Astrocyte of the hippocampus (primary cell): Measurements from ENCODE around the gene TAF6L.
A peak's percentile ranks its signal among the peaks of the same experiment; 100 is the strongest.
"Not testable (repeated sequence)": the region's sequence is repeated elsewhere in the genome, so short reads cannot be mapped to it uniquely, and the experiment has no call there.

Experiments used
- DNase-seq: peaks from one replicate; pipeline ENCODE4 v3.0.0; 2011; ENCODE audit warnings: low read depth, low spot score

The TAF6L gene

DNA sequence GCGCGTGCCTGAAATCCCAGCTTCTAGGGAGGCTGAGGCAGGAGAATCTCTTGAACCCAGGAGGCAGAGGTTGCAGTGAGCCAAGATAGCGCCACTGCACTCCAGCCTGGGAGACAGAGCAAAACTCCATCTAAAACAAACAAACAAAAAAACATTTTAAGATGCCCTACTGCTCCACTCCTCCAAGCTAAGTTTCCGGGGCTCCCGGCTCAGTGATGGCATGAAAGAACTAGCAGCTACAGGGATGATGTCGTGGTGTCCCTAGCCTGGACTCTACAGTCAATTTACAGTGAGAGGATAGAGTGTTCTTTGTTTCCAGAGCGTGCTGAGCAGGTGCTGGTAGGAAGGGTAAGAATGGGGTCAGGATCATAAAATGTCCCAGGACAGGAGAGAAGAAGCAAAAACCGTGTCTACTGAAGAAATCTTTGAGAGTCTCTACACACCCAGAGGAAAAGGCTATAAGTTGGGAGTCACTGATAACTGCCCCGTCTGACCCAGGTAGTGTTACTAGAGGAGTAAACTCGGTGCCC lies 16.0 kb upstream of the TAF6L start:
- no peak for DNase-seq

DNA sequence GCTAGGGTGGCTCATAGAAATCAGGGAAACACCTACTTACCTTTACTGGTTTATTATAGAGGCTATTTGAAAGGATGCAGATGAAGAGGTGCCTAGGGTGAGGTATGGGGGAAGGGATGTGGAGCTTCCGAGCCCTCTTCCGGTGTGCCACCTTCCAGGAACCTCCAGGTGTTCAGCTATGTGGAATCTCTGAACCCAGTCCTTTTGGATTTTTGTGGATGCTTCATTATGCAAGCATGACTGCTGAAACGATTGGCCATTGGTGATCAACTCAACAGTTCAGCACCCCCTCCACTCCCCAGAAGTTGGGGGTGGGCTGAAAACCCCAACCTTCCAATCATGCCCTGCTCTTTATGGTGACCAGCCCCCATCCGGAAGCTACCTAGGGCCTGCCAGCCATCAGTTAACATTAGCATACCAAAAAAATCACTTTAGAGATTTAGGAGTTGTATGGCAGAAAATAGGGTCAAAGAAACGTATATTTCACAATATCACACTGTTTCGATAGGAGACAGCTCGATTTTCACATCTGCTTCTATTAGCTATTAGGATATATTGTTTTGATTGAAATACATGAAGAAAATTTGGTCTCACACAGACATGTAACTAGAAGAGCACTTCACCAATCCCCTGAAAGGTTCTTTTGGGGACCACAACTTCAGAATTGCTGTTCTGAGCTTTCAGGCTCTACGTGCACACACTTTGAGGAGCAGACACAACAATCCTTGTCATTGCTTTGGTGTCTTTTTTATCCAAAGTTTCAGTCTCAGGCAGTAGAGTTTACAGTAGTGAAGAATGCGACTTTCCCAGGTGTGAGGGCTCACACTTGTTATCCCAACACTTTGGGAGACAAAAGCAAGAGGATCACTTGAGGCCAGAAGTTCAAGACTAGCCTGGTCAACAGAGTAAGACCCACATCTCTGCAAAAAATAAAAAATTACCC lies 13.1 kb upstream of the TAF6L start:
- no peak for DNase-seq

DNA sequence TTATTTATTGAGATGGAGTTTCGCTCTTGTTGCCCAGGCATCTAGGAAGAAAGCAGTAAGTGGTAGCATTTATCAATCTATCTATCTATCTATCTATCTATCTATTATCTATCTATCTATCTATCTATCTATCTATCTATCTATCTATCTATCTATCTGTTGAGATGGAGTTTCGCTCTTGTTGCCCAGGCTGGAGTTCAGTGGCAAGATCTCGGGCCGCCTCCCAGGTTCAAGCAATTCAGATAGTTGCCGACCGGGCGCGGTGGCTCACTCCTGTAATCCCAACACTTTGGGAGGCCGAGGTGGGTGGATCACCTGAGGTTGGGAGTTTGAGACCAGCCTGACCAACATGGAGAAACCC lies 10.3 kb upstream of the TAF6L start:
- DNase-seq = not testable (repeated sequence)

DNA sequence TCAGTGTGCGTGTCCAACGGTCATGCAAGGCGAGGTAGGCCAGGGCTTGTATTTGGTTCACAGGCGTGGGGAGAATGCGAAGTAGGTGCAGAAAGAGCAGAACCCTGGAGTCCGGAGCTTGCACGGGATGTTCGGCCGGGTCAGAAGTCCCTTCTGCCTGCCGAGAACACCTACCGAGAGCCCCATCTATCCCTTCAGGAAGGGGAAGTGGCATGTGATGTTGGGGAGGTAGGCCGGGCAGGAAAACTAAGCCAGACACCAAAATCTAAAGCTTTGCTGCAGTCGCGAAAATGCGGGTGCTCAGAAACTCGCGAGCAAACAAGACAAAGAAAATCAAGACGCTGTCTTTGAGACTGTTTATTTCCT lies 435 bp upstream of the TAF6L start:
- no peak for DNase-seq

DNA sequence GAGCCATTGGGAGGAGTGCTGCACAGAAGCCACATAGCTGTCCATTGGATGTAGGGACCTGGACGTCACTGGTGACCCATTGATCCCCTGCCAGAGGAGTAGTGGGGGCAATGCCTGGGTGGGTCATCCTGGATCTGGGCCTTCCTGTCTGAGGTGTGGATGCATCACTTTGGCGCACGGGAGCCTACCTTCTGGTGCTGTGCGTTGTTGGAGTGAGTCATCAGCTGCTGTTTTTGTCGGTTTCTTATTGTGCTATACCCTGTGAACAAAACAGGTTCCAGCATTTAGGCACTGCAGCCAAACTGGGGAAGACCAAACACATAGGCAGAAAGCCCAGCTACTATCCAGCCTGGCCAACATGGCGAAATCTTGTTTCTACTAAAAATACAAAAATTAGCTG lies 3.2 kb downstream of the TAF6L start:
- peak; percentile 19 for DNase-seq

DNA sequence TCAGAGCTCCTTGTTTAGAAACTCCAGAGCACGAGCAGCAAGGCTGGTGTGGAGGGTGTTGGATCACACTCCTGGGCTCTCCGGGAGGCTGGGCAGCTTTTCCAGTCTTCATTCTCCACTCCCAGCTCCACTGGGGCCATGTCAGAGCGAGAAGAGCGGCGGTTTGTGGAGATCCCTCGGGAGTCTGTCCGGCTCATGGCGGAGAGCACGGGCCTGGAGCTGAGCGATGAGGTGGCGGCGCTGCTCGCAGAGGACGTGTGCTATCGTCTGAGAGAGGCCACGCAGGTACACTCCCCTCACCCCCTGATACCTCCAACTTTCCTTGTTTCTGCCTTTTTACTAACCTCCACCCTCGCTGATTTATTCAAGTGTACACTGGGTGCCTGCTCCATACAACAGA lies 4.5 kb downstream of the TAF6L start:
- no peak for DNase-seq

DNA sequence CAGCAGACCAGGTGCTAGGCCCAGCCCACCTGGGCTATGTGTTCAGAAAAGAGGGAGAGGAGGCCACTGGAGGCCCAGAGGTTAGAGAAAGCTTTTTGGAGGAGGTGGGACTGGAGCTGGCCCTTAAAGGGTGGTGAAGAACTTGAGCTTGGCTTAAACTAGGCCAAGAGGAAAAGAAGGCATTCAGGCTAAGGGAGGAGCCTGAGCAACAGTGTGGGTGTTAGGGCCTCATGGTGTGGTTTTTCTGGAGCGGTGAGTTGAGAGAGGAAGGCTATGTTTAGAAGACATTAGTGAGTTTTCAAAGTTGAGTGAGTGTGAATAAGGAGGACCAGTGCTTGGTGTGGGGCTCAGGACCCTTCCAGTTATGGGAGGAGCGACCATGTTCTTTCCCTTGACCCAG lies 6.2 kb downstream of the TAF6L start:
- no peak for DNase-seq

DNA sequence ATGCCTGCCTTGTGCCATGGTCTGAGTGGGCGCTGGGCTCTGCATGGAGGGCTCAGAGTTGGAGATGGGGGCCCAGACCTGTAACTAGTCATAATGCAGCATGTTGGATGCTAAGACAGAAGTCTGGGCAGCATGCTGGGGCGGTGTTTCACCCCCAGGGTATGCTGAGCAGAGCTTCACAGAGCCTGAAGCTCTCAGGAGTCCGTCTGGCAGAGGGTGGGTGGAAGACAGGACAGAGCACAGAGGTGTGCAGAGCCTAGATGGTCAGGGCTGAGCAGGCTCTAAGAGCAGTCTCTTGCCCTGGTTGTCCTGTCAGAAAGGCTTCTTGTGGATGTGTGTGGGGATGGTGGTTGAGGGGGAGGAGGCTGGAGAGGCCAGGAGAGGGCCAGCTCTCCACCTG lies 7.2 kb downstream of the TAF6L start:
- DNase-seq = no peak

DNA sequence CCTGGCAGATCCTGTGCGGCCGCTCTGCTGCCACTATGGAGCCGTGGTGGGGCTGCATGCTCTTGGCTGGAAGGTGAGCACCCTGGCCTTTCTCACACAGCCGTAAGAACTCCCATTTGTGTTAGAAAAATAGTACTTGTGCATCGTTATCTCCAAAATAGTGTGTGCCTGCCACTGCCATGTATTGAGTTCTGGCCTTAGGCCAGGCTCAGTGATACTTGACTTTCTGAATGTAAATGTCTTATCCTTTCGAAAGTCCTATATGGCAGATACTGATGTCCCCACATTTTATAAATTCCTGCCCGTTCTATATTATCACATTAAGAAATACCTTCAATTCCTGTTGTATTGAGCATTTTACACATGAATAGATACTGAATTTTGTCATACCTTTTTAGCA lies 11.6 kb downstream of the TAF6L start:
- DNase-seq = no peak

DNA sequence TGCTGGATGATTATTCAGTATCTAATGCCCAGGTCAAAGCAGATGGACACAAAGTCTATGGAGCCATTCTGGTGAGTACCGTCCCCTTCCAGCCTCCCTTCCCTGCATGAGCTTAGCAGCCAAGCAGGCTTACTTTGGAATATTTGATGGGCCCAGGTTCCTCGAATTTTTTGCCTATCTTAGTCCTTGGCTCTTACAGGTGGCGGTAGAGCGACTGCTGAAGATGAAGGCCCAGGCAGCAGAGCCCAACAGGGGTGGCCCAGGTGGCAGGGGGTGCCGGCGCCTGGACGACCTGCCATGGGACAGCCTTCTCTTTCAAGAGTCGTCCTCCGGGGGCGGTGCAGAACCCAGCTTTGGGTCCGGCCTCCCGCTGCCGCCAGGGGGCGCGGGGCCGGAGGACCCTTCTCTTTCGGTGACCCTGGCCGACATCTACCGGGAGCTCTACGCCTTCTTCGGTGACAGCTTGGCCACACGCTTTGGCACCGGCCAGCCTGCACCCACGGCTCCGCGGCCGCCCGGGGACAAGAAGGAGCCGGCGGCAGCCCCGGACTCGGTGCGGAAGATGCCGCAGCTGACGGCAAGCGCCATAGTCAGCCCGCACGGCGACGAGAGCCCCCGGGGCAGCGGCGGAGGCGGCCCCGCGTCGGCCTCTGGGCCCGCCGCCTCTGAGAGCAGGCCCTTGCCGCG lies 15.3 kb downstream of the TAF6L start:
- peak; percentile 95 for DNase-seq

DNA sequence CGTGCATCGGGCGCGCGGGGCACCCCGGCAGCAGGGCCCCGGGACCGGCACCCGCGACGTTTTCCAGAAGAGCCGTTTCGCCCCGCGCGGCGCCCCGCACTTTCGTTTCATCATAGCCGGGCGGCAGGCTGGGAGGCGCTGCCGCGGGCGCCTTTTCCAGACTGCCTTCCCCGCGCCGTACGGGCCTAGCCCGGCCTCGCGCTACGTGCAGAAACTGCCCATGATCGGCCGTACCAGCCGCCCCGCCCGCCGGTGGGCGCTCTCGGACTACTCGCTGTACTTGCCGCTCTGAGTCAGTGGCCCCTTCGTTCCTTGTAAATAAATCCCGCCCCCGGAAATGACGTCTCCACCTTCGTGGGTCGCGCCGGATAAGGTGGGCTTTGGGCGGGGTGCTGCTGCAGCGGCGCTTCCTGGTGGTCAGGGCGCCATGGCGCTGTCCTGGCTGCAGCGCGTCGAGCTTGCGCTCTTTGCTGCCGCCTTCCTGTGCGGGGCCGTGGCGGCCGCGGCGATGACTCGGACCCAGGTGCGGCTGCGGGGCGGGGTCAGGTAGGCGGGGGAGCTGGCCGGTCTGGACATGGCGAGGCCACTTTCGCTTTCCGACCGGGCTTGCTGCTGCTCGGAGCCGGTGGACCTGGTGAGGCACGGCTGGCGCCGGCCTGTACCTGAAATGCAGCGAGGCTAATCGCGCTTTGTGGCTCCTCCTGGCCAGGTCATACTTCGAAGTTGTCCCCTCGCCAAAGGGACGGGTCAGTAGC lies 16.0 kb downstream of the TAF6L start, which contains the start of gene TMEM179B:
TSS of gene TMEM179B (plus strand) at position 398 of the 755 bp plus-strand sequence. CDS start at position 428, 30 bp downstream.
- peak; percentile 99 for DNase-seq

DNA sequence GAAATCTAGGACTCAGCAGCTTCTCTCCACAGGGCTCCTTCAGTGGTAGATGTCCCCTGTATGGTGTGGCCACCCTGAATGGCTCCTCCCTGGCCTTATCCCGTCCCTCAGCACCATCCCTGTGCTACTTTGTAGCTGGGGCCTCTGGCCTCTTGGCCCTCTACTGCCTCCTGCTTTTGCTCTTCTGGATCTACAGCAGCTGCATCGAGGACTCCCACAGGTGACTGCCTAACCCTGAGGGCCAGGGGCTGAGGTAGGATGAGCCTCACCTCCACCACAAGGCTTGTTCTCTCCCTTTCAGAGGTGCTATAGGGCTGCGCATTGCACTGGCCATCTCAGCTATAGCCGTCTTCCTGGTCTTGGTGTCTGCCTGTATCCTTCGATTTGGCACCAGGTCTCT lies 17.8 kb downstream of the TAF6L start:
- DNase-seq = no peak

DNA sequence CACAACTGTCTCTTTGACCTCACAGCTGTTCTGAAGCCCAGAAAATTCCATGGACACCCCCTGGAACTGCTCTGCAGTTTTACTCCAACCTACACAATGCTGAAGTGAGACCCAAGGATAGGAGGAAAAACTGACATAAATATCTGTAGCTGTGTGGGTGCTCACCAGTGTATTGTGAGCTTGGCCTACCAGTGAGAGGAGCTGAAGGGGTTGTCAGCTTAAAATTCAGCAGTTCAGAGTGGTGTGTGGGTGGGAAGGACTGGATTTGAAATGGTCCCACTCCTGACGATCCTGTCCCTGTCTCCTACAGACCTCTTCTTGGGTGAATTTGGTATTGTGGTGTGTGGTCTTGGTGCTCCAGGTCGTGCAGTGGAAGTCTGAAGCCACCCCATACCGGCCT lies 18.4 kb downstream of the TAF6L start:
- no peak for DNase-seq

DNA sequence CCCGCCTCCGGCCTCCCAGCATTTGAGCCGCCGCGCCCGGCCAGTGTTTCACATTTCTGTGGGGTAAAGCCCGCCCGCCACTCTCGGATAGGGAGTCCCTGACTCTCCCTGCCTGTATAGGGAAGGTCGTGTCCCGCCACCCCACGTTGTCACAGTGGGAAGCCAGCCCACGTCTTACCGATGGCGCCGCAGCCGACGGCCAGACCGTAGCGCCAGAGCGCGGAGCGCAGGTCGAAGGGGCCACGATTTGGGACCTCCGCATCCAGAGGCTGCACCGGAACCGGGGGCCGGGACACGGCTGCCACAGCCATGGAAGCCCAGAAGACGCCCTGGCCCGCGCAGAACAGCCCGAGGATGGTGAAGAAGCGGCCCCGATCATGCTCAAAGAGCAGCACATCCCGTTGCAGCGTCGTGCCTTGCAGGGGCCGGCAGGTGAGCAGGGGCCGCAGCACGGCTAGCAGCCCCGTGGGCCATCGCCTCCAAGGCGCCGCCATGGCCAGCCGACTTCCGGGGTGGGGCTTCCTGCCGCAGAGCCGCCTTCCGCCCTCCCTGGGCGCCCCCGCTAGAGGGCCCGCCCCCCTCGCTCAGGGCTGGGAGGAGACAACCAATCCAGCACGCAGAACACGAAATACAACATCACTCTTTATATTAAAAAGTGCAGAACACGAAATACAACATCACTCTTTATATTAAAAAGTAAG lies 20.5 kb downstream of the TAF6L start, which contains the start of gene TMEM223:
TSS of gene TMEM223 (minus strand) at position 506 of the 701 bp plus-strand sequence. CDS start at position 494, 12 bp downstream.
- DNase-seq = peak; percentile 94

DNA sequence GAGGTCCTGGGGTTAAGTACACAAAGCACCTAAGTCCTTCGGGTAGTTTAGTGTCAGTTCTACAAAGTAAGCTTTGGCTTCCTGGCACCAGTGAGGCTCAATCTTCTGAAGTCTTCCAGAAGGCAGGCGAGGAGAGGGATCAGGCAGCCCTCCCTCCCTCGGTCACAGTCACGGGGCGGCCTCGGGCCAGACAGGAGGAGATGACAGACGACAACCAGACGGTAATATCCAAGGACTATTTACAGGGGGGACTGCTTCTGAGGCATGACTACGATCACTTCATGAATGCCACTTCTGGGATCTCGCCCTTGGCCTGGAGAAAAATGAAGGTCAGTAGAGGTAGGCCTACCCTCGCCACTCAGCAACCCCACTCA lies 21.0 kb downstream of the TAF6L start:
- DNase-seq = no peak

DNA sequence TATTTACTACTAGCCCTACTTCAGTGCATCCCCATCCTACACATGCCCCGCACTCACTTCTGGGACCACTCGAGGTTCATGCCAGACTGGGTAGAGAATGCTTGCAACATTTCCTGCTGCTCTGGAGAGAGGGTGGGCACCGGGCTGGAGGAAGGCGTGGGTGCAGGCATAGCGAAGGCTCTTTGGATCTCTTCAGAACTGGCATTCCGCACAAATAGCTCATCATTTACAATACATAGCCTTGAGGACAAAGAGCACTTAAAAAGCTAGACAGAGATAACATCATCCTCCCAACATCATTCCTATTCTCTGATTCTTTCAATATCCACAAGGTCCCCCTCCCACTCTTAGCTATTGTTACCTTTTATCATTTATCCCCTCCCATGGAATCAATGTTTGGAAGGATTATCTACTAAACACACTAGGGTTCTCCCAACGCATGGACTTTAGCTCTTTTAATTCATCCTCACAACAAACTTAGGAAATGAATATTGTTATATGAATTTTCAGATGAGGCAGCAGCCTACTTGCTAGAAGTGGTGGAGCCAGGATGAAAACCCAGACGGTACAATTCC lies 23.1 kb downstream of the TAF6L start:
- DNase-seq = no peak

DNA sequence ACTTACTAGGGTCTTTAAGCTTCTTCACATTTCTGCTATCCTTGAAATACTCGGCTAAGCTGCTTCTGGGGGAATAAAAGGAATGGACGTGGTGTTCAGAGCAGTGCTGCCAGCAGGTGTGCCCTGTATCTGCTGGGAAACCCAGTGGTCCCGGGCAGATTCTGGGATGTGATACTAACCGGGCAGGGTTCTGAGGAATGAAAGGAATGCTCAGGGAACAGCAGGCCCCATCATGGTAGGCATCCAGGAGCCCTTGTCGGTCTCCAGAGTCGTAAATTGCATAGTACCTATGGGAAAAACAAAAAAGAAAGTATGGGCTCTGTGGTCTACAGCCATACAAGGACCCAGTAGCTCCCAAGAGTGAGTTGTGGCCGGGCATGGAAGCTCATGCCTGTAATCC lies 25.1 kb downstream of the TAF6L start:
- no peak for DNase-seq

DNA sequence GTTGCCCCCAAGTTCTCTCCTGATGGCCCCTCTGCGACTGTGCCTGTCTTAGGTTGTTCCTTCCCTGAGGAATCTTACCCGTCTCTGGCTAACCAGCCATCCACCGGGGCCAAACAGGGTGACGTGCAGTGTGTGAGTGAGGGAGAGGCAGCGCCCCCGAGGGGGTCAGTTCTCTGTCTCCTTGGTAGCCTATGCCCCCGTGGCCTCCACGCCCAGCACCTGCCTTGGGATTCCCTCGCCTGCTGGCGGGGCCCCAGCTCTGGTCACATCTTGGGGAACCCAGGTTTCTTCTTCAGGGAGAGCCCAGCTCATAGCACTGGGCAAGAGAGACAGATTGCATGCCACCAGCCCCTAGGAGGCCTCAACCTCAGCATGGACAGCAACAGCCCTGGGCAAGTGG lies 28.3 kb downstream of the TAF6L start:
- no peak for DNase-seq

DNA sequence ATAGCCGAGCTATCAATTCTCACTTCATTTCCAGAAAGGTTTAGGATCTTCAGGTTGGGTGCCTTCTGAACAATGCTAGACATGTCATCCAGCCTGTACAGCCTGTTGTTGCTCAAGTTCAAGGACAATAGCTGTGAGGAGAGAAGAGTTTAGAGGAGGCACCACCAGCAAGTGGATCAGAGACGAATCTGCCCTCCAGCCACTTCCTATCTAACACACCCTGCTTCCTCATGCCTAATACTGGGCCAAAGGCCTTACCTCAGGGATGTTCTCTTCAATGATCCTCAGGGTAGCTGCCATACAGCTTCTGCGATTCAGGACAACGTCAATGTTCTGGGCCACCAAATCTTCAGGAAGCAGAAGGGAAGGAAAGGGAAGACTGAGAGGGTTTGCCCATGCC lies 29.9 kb downstream of the TAF6L start:
- no peak for DNase-seq

DNA sequence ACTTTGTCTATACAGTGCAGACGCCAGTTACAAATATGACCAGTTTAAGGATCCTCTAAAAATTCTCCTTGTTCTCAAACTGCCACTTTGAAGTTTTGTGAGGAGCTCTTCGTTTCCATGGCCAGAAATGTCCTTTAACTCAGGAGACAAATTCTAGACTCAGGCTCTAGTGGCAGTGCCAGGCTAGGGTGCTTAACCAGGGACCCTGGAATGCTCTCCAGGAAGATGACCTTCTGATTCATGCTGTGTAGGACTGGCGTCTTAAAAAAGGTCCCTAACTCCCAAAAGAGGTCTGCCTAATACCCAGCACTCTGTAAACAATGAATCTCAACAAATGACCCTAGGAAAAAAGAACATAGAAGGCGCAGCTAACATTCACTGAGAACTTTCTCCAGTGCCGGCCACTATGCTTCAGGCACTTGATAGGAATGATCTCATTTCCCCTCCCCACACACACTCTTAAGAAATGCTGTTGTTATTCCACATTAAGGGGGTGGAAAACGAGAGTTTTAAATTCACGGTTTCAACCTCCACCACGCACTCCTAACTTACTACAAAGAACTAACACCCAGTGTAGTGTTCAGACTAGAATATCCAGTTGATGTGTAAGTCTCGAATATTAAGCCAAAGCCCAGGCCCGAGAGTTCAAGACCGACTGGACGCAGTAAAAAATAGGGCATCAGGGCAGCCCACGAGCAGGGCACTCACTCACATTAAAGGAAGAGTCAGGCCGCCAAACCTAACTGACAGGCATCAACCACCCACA lies 33.3 kb downstream of the TAF6L start:
- peak; percentile 63 for DNase-seq
